HG02678 (cell line): ENCODE measurements around the gene GBP1.
A peak's percentile ranks its signal among the peaks of the same experiment; 100 is the strongest.
"Not testable (repeated sequence)": the region's sequence is repeated elsewhere in the genome, so short reads cannot be mapped to it uniquely, and the experiment has no call there.

Experiments used
- ATAC-seq: cut with Tn5 transposase; IDR thresholded peaks from one replicate; pipeline ENCODE4 v1.9.1; 2021; ENCODE audit warnings: mild to moderate bottlenecking, moderate library complexity; ENCODE audit not compliant: unreplicated experiment

Gene GBP1, protein sequence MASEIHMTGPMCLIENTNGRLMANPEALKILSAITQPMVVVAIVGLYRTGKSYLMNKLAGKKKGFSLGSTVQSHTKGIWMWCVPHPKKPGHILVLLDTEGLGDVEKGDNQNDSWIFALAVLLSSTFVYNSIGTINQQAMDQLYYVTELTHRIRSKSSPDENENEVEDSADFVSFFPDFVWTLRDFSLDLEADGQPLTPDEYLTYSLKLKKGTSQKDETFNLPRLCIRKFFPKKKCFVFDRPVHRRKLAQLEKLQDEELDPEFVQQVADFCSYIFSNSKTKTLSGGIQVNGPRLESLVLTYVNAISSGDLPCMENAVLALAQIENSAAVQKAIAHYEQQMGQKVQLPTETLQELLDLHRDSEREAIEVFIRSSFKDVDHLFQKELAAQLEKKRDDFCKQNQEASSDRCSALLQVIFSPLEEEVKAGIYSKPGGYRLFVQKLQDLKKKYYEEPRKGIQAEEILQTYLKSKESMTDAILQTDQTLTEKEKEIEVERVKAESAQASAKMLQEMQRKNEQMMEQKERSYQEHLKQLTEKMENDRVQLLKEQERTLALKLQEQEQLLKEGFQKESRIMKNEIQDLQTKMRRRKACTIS

DNA sequence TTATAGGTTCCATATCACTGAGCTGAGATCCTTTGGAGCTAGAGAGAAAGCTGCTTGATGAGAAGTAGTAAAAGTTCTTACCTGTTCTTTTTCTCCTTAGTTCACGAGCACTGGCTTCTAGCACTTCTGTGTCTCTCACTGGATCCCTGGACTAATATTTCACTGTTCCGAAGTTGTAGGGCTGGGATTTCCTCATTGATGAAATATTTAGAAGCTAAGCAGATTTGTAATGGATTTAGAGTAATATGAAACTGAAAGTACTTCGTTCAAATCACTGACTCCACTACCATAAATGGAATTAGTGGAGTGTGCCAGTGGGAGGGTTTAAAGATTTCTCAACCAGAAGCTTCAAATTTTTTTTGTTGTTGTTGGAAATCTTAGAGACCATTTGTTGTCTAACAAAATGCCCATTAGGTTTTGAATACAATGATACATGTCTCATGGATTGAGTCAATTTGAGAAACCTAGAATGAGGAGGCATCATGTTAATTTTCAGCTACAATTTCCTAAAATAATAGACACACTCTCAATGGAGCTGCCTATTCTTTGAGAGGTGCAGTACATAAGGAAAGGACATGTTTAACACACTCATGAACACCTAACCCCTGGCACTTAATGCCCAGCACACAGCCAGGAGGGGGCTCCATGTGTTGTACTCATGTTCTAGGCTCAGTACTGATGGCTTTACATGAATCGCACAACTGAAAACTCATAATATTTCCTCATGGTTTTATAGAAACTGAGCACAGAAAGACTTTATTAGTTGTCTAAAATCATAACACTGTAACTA, at the start of gene GBP1:
GBP1 (minus strand) TSS at position 130 of the 790 bp plus-strand sequence. CDS start 1,974 bp downstream, outside the sequence.
- ATAC-seq, result peak; percentile 64

- ATAC-seq, result no peak
These were observed 49.7 kb upstream of the GBP1 start for GRCh38 chr1:89114662-89115061.

- no peak for ATAC-seq
These were observed 48.0 kb upstream of the GBP1 start for GRCh38 chr1:89112871-89113613.

DNA sequence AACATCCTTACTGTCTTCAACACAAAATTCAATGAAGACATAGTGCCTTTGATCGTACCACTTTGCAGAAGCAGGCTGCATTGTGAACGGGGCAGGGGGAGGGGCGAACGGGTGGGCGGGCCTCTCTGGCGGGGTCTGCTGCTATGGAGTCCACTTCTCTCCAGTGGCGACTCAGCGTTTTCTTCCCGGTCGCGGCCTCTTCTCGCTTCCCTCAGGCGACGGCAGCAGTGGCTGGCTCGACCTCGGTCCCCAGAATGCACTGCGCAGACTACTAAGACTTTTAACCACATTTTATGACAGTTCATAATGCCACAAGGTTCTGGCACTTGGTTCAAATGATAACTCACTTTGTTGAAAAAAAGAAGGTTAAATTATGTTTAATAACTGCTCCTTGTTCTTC, 39.7 kb upstream of the GBP1 start:
- no peak for ATAC-seq

DNA sequence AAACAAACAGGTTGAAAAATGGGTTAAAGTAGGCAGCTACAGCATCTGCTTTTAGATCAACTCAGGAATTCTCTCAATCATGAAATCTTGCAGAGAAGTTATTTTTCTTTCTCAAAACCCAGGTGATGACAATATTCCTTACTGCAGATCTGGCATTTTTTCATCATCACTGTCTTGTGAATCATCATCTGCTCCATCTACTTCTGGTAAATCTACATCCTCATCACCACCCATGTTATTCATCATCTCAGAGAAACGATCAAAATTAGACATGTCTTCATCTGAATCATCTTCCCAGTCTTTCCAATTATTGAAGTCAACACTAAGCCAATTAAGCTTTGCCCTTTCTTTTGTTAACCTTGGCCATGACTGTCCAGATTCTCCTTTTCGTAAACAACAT, 39.1 kb upstream of the GBP1 start:
- ATAC-seq, result no peak

- ATAC-seq, result no peak
These were observed 37.0 kb upstream of the GBP1 start for GRCh38 chr1:89102021-89102420.

- ATAC-seq, result no peak
These were observed 35.4 kb upstream of the GBP1 start for GRCh38 chr1:89100412-89100811.

DNA sequence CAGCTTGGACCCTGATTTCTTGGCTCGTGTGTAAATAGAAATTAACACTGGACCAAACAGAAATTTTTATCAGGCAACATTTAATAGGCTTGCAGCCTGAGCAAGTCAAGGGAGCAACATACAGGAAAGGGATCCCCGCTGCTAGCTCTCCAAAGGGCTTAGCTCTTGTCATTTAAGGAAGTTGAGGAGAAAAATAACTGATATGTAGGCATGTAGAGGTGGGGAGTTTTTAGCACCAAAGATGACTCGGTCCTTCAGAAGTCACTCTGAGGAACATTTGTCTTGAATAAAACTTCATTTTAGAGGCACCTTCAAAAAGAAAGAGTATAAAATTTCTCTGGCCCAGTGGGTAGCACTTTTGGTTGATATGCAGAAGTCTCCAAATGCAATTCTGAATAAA, 33.8 kb upstream of the GBP1 start:
- ATAC-seq, result no peak

- no peak for ATAC-seq
These were observed 30.7 kb upstream of the GBP1 start for GRCh38 chr1:89095737-89096136.

DNA sequence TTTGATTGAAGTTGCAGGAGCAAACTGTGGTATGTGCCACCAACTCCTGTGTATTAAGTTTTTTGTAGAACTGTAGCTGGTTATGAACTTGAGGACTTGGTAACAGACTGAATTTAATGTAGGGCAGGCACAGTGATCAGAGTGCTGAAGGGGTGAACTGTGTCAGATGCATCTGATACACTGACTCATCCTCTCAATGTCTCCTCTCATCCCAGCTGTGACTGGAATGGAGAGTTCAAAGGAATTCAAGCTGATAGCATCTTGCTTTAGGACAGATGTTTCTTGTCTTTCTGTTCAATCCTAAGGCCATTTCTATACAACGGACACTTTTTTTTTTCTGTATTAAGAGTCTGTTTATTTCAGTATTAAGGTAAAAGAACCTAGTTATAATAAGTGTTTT, 25.0 kb upstream of the GBP1 start:
- ATAC-seq, result no peak

- no peak for ATAC-seq
These were observed 23.6 kb upstream of the GBP1 start for GRCh38 chr1:89088572-89088971.

GRCh38 chr1:89087241-89087640, 22.2 kb upstream of the GBP1 start:
- ATAC-seq, result no peak

GRCh38 chr1:89085781-89086180, 20.8 kb upstream of the GBP1 start:
- ATAC-seq, result peak; percentile 70

DNA sequence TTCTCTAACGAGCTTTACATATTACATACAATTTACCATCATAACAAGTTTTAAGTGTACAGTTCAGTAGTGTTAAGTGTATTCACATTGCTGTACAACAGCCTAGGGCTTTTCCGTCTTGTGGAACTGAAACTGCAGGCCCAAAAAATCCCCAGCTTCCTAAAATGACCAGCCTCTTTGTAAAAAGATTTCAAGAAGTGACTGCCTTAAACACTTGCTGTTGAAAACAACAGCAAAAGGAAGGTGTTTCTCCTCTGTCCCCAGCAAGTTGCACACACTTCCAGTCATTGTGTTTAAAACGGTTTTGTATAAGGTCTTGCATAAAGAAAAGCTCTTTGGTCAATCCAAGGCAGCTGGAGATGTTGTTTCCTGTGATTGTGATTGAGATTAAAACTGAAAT, 16.0 kb upstream of the GBP1 start:
- peak; percentile 64 for ATAC-seq

DNA sequence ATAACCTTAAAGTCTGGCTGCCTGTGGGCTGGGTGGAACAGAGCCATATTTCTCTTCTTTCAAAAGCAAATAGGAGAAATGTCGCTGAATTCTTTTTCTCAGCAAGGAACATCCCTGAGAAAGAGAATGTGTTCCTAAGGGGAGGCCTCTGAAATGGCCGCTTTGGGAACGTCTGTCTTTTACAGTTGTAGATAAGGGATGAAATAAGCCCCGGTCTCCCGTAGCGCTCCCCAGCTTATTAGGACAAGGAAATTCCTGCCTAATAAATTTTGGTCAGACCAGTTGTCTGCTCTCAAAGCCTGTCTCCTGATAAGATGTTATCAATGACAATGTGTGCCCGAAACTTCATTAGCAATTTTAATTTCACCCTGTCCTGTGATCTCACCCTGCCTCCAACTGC, 15.1 kb upstream of the GBP1 start:
- not testable (repeated sequence) for ATAC-seq

- not testable (repeated sequence) for ATAC-seq
These were observed 7.6 kb upstream of the GBP1 start for GRCh38 chr1:89072466-89073065.

- ATAC-seq, result no peak
These were observed 5.5 kb upstream of the GBP1 start for GRCh38 chr1:89070509-89070908.

GRCh38 chr1:89069951-89070350, 4.9 kb upstream of the GBP1 start:
- no peak for ATAC-seq

- no peak for ATAC-seq
These were observed 3.3 kb upstream of the GBP1 start for GRCh38 chr1:89068291-89068690.

- ATAC-seq, result peak; percentile 45
These were observed 376 bp downstream of the GBP1 start for GRCh38 chr1:89064632-89065031.

DNA sequence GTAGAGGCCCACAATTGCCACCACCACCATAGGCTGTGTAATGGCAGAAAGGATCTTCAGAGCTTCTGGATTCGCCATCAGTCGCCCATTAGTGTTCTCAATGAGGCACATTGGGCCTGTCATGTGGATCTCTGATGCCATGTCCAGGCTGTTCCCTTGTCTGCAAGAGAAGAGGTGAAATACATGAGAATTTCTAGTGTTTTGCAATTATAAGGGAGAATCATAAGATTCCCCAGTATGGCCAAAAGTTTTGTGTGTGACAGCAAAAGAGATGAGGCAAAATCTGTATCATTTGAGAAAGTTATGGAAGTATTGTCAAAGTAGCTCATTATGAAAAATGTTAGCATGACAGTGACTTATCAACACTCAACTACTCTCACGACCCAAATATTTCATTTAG, 1.9 kb downstream of the GBP1 start:
- no peak for ATAC-seq
